ENCODE measurements around the gene PMVK. TPM values are rescaled to one million over a fixed set of nuclear protein-coding genes. Genes with fewer than 3 reads are reported as not detected.

PMVK gene
- total RNA-seq, 1 donor from 2014 or later, result 20.6 TPM

DNA sequence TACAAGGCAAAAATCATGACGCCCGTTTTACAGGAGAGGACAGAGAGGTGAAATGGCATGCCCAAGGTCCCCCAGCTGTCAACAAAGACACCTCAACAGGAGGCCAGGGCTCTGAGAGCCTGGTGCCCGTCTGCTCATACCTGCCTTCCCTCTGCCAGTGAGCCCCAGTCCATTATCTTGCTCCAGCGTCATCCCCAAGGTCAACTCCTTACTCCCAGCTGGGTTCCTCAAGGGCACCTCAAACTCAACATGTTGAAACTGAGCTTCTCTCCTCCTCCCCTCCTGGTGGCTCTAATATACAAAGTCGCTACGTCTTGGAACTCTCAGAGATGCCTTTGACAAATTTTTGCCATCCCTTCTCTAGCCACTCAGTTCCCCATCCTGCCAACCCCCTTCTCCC is 16.1 kb upstream of the PMVK start:
- intact Hi-C loops (cut with DNase I), result no loop called here

GRCh38 chr1:154951901-154952657 is 15.6 kb upstream of the PMVK start:
- H3K9me3 ChIP-seq, result no peaks in the 10 kb centered on the region
- H3K4me1 ChIP-seq, result peaks cover 38% of the 10 kb centered on the region
- no peaks in the 10 kb centered on the region for H3K27me3 ChIP-seq
- peaks cover 0 to 19% of the 10 kb centered on the region in 2 donors for H3K36me3 ChIP-seq
- no peak for DNase-seq (ENCODE audit: extremely low spot score in 2 of 2)
- no peak overlapping the region for H3K4me3 ChIP-seq
- TF ChIP-seq CTCF (IDR thresholded peaks at IDR 0.05) (no peak), POLR2A (IDR thresholded peaks at IDR 0.05) (no peak), POLR2AphosphoS5 (IDR thresholded peaks at IDR 0.05; ENCODE audit: insufficient read depth in 1 of 2, low read depth in 1 of 2) (no peak)
- no peak overlapping the region for H3K27ac ChIP-seq
- intact Hi-C loops (cut with DNase I), result no loop called here

More for the DNA sequence above, 16.1 kb upstream of the PMVK start:
- Histone ChIP-seq H3K9me3 (no peaks in the 10 kb centered on the region), H3K27ac (no peak overlapping the region), H3K27me3 (no peaks in the 10 kb centered on the region), H3K4me1 (peaks cover 42% of the 10 kb centered on the region), H3K4me3 (no peak overlapping the region), H3K36me3 (peaks cover 0 to 14% of the 10 kb centered on the region in 2 donors)
- no peak for DNase-seq (ENCODE audit: extremely low spot score in 2 of 2)
- TF ChIP-seq POLR2AphosphoS5 (IDR thresholded peaks at IDR 0.05; ENCODE audit: insufficient read depth in 1 of 2, low read depth in 1 of 2), result no peak

GRCh38 chr1:154948079-154948478 is 11.6 kb upstream of the PMVK start:
- no peak overlapping the region for H3K27ac ChIP-seq
- no peak overlapping the region for H3K4me3 ChIP-seq
- H3K4me1 ChIP-seq, result peaks cover 15% of the 10 kb centered on the region
- peaks cover 0 to 27% of the 10 kb centered on the region in 2 donors for H3K36me3 ChIP-seq
- no peak for DNase-seq (ENCODE audit: extremely low spot score in 2 of 2)
- no peaks in the 10 kb centered on the region for H3K27me3 ChIP-seq
- H3K9me3 ChIP-seq, result no peaks in the 10 kb centered on the region
- intact Hi-C loops (cut with DNase I), result no loop called here
- TF ChIP-seq POLR2A (IDR thresholded peaks at IDR 0.05) (no peak), CTCF (IDR thresholded peaks at IDR 0.05) (no peak), POLR2AphosphoS5 (IDR thresholded peaks at IDR 0.05; ENCODE audit: insufficient read depth in 1 of 2, low read depth in 1 of 2) (no peak)

GRCh38 chr1:154945962-154946850 is 9.7 kb upstream of the PMVK start:
- Histone ChIP-seq H3K4me3 (no peak overlapping the region), H3K4me1 (peaks cover 32% of the 10 kb centered on the region), H3K27me3 (no peaks in the 10 kb centered on the region), H3K36me3 (peaks cover 0 to 26% of the 10 kb centered on the region in 2 donors), H3K27ac (no peak overlapping the region), H3K9me3 (no peaks in the 10 kb centered on the region)
- TF ChIP-seq POLR2A (IDR thresholded peaks at IDR 0.05) (no peak), CTCF (IDR thresholded peaks at IDR 0.05) (no peak), POLR2AphosphoS5 (IDR thresholded peaks at IDR 0.05; ENCODE audit: insufficient read depth in 1 of 2, low read depth in 1 of 2) (no peak)
- intact Hi-C loops (cut with DNase I), result no loop called here
- no peak for DNase-seq (ENCODE audit: extremely low spot score in 2 of 2)

- Histone ChIP-seq H3K27me3 (no peaks in the 10 kb centered on the region), H3K4me1 (peaks cover 41% of the 10 kb centered on the region), H3K9me3 (no peaks in the 10 kb centered on the region), H3K36me3 (peaks cover 0 to 19% of the 10 kb centered on the region in 2 donors), H3K27ac (no peak overlapping the region), H3K4me3 (no peak overlapping the region)
- intact Hi-C loops (cut with DNase I), result no loop called here
- no peak for DNase-seq (ENCODE audit: extremely low spot score in 2 of 2)
- TF ChIP-seq POLR2A (IDR thresholded peaks at IDR 0.05) (no peak), POLR2AphosphoS5 (IDR thresholded peaks at IDR 0.05; ENCODE audit: insufficient read depth in 1 of 2, low read depth in 1 of 2) (no peak), CTCF (IDR thresholded peaks at IDR 0.05) (no peak)
These were observed 8.8 kb upstream of the PMVK start for GRCh38 chr1:154945160-154945961.
